Measurements from ENCODE around the gene FLNB.

Gene FLNB

DNA sequence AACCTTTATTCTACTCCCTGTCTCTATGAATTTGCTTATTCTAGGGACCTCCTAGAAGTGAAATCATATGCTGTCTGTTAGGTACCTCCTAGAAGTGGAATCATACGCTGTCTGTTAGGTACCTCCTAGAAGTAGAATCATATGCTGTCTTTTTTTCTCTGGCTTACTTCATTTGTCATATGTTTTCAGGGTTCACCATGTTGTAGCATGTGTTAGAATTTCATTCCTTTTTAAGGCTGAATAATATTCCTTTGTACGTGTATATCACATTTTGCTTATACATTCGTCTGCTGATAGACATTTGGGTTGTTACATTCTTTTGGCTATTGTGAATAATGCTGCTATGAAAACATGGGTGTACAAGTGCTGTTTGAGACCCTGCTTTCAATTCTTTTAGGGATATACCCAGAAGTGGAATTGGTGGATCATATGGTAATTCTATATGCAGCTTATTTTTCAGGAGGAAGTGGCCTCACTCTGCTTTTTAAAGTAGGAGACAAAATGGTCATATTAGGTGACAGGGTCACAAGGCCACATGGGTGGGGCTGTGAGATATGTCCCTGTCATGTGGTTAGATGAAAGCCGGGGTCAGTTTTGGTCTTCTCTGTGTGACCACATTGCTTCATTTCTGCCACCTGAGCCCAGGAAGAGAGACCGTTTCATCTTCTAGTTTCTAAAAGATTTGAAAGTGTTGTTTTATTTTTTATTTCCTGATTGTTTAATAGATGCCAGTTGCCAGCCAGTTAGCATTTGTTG, 76.7 kb downstream of the FLNB start:
- no peak for FAIRE-seq

DNA sequence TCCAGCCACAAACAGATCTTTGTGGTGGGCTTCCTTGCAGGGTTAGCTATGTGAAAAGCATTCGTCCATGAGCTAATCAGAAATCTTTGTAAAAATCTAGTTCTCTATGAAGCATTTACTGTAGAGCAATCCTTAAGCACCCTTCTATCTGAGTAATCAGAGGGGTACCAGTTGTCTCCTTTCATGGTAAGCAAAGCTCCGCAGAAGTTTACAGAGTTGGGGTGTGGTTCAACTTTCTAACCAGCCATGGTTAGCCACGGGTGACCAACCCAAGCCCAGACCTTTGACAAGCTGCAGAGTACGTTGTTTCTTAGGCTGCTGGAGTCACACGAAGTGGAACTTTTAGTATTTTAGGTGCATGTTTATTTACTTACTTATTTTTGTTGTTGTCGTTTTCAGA, 77.4 kb downstream of the FLNB start:
- no peak for FAIRE-seq

DNA sequence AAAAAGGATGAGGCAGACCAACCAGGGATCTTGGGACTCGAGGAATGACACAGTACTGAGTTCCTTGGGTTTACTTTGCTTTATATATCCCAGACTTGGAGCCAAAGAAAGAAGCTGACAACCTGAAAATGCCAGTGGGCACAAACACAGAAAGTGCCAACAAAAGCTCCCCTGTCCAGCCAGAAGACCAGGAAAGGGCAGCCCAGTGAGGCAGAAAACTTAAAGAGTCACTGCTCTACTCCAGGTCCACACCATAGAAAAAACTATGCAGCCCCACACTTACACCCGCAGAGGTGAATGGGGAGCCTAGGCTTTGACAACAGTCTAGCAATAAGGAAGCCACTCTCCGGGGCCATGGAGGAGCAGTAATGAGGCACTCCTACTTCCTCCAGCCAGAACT, 80.3 kb downstream of the FLNB start:
- no peak for FAIRE-seq

DNA sequence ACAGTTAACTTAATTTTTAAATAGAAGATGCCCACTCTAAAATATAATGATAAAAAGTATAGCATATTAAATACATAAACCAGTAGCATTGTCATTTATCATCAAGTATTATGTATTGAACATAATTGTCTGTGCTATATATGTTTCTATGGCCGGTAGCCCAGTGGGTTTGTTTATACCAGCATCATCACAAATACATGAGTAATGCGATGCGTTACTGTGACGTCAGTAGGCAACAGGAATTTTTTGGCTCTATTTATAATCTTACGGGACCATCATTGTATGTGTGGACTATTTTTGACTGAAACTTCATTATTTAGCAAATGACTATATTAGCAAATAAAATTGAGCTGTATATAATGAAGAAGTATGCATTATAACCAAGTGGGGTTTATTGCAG, 82.1 kb downstream of the FLNB start:
- no peak for FAIRE-seq

DNA sequence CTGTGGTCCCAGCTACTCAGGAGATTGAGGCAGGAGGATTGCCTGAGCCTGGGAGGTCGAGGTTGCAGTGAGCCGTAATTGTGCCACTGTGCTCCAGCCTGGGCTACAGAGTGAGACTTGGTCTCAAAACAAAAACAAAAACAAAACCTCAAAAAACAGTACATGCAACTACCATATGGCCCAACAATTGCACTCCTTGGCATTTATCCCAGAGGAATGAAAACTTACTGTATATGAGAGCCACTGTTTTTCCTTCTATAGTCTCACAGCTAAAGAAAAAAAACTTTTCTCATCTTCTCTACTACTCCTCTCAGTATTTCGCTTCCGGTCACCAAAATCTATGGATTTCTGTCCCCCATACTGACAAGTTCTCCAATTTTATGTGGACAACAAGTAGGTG, 84.3 kb downstream of the FLNB start:
- FAIRE-seq = no peak

DNA sequence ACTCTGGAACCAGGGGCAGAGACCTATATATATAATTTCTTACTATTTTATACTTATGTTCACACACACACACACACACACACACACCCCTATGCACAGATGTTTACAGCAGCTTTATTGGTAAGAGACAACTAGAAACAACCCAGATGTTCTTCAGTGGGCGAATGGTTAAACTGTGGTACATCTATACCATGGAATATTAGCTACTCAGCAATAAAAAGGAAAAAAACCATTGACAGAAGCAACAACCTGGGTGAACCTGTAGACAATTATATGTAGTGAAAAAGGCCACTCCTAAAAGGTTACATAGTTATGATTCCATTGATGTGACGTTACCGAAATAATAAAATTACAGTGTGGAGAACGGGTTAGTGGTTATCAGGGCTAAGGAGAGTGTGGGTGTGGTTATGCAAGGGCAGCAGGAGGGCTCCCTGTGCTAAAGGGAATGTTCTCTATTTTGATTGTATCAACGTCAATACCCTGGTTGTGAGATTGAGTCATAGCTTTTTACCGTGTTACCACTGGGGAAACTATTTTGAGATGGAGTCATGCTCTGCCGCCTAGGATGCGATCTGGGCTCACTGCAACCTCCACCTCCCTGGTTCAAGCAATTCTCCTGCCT, 85.5 kb downstream of the FLNB start:
- FAIRE-seq = no peak

DNA sequence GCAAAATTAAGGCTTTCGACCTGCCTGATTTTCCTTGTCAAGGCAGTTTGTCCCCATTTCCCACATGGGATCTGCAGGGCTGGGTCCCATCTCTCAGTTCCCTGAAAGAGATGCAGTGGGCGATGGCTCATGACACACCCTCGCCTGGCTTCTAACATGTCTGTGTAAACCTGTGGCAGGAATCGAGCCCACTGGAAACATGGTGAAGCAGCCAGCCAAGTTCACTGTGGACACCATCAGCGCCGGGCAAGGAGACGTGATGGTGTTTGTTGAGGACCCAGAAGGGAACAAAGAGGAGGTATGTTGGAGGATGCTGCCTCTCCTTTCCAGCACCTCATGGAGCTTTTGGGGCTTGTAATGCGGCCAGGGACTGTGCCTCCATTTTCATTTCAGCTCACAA, 86.4 kb downstream of the FLNB start:
- no peak for FAIRE-seq

DNA sequence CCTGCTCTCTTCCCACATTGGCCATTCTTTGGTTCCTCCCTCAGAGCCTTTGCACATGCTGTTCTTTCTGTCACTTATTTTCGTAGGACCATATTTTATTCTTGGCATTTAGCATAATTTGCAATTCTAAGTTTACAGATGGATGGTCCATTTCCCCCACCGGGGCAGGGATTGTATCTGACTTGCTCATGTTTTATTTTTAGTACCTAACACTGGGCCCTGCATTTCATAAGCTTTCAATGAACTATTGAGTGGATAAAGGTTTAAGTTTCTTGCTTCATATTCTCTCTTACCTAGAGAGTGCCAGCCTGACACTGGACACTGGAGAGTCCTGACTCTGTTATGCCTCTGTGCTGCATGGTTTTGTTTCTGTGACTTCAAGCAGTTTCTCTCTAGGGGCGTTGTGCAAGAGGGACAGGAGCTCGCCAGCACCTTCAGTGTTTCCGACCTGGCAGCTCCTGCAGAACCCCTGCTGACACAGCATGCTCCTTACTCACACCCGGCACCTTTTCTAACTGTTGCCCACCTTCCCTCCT, 87.4 kb downstream of the FLNB start:
- no peak for FAIRE-seq

DNA sequence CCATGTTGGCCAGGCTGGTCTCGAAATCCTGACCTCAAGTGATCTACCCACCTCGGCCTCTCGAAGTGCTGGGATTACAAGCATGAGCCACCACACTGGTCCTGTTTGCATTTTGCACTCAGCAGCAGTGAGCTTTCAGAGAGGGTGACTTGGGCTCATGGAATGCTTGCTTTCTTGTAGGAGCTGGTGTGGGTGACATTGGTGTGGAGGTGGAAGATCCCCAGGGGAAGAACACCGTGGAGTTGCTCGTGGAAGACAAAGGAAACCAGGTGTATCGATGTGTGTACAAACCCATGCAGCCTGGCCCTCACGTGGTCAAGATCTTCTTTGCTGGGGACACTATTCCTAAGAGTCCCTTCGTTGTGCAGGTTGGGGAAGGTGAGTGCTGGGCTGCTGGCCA, 90.3 kb downstream of the FLNB start:
- FAIRE-seq = no peak

DNA sequence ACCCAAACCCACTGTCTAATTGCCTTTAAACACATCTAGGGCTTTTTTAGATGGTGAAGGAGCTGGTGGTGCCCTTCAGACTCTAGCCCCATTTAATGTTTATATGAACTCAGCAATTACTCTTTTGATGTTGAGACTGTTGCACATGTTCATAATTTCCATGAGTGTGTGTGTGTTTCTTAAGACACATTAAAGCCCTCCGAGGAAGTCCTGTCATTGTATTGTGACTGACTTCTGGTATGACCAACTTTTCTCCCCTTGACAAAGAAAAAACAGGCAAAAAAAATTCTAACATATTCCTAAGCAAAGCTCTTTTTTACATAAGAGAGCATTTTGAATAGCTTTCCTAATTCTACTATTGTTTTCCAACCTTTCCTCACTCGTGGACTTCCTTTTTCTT, 91.6 kb downstream of the FLNB start:
- no peak for FAIRE-seq

DNA sequence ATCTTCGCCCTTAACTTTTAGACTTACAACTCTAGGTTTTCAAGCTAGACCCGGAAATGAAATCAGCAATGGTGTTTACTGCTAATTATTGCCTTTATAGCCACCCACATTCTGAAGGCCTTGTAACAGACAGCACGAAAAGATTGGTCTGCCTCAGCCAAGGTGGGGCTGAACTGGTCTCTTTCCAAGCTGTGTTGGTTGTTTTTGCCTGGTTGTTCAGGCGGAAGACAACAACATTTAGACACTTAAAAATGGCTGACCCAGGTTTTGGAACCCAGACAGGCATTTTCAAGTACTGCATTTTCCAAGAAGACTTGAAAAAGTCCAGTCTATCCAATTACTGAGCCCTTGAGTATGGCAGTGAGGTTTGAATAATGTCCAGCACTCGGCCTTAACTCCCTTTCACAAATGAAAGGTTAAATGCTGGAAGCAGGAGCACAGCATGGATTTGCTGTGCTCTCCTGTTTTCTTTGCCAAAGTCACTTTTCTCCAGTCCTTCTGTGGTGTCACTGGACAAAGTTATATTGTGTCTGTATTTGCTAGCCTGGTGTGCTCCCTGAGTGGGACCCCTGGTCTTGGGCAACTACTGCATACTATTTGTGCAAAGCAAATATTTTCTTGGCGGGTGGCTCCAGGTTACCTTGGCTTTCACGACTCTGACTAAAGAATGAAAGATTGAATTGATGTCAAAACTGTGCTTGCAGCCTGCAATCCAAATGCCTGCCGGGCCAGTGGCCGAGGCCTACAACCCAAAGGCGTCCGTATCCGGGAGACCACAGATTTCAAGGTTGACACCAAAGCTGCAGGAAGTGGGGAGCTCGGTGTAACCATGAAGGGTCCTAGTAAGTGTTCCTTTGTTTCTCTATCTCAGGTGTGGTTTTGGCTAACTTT, 93.5 kb downstream of the FLNB start:
- no peak for FAIRE-seq

DNA sequence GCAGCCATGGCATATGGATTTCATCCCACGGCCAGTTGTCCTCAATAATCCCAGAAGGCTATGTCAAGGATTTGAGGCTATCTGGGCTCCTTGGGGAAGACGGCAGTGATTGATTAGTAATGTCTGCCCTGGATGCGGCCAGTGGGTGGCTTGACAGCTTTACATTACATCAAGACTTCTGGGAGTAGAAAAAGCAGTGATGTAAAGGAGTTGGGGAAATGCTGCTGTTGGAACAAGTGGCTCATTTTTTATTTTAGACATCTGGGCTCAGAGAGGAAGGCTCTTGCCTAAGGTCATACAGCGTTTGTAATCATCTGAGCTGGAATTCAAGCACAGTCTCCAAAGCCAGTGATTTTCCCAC, 94.1 kb downstream of the FLNB start:
- no peak for FAIRE-seq

DNA sequence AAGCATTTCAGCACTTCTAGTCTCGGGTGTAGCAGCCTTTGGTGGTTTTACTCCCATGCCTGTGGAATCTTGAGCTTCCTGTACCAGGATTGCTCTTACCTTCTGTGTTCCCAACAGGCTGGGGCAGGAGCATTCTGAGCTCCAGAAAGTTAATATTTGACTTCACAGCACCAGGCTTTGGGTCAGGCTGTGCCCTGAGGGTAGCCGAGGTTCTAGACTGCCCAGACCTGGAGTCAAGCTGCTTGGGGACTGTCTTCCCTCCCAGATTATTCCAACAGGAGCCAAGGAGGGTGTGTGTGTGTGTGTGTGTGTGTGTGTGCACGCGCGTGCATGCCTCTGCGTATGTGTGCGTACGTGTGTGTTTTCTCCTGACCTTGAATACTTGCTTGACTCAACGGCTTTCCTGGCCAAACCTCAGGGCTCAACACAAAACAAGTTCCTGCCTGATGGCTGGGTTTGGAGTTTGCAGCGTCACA, 94.8 kb downstream of the FLNB start:
- FAIRE-seq = no peak

DNA sequence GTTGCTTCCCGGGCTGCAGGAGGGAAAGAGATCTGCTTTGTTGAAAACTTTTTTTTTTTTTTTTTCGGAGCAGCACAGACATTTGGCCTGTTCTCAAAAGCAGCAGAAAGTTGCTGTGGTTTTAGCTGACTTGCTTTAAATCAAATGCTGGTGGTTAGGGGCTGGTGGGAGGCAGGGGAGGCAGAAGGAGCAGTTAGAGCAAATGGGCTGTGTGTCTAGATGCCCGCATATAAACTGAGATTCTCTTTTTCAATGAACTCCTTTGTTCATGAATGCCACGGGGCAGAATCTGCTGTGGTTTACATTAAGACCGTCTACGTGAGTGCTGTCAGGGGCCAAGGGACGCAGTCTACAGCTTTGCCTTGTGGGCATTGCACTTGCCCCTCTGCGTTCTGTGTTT, 95.9 kb downstream of the FLNB start:
- FAIRE-seq = no peak

DNA sequence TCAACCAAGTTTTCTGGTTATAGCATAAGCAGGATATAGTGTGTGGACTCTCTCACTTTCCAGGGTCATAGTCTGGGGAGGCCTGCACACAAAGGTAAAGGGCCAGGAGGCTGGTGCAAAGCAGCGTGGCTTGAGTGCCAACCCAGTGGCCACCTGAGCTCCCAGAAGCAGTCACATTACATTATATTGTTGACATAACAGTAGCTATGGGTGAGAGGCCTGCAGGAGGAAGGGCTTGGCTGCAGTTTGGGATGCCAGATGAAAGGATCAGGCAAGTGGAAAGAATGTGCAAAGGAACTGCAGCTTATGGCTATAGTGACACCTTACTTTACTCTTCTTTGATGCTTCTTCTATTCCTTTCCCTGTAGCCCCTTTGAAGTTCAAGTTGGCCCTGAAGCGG, 96.5 kb downstream of the FLNB start:
- no peak for FAIRE-seq

DNA sequence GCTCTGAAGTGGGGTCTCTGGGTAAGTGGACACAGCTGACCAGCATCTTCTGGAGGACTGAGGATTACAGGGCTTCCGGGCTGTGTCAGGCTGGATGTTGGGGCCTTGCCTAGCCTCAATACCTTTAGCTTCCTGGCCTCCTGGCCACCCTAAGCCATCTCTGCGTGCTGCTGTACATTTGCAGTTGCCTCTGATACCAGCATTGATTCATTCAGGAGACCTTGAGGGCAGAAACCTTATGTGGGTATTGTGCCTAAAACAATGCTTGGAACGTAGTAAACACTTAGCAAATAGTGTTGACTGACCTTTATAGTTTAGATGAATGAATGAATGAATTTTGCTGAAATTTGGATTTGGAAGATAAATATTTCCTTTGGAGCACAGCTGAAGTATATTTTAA, 97.0 kb downstream of the FLNB start:
- no peak for FAIRE-seq

DNA sequence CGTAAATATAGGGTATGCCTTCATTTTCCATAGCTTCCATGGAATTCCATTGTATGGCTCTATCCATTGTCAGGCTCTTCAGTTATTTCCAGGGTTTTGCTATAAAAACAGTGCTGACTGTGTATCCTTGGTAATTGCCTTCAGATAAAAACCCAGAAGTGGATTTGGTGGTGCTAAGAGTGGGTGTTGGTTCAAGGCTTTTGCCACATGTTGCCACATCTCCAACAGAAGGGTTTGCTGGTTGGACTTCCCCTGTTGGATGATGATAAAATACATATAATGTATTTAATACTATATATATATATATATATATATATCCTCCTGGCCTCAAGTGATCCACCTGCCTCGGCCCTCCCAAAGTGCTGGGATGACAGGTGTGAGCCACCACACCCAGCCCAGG, 97.8 kb downstream of the FLNB start:
- FAIRE-seq = no peak

DNA sequence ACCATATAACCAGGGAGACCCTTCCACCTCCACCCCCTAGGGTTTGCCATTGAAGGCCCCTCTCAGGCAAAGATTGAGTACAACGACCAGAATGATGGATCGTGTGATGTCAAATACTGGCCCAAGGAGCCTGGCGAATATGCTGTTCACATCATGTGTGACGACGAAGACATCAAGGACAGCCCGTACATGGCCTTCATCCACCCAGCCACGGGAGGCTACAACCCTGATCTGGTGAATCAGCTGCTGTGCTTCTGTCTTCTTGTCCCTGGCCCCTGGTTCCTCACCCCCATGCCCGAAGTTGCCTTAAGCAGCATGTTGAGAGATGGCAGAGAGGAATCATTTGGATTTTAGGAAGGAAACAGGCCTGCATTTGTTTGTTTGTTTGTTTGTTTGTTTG, 98.4 kb downstream of the FLNB start:
- no peak for FAIRE-seq

DNA sequence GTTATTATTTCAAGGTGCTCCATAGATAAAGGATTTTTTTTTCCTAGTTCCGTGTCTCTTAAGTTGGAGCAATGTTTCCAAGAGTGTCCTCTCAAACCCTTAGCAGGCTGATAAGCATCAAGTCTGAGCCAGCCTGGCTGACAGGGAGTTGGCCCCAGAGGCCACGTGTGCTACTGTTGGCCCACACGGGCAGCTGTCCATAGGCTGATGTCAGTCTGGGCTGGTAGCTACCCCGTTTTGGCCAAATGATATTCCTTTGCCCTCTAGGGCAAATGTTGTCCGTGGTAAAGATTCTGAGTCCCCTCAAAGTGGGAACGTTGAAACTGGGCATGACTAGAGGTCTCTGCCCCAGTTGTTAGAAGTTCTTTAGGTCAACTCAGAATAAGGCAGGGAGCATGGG, 99.4 kb downstream of the FLNB start:
- no peak for FAIRE-seq

DNA sequence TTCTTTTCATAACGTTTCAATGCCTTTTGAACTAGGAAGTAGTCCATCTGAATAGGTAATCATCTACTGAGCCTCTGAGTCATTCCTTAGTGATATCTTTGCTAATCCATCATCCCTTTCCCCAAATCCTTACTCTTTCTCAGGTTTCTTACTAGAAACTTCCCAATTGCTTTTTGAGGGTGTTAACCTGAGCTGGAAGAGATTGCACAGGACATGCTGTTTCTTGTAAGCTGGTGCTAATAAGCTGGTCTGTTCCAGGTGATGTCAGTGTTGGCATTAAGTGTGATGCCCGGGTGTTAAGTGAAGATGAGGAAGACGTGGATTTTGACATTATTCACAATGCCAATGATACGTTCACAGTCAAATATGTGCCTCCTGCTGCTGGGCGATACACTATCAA, 101.5 kb downstream of the FLNB start:
- FAIRE-seq = no peak

DNA sequence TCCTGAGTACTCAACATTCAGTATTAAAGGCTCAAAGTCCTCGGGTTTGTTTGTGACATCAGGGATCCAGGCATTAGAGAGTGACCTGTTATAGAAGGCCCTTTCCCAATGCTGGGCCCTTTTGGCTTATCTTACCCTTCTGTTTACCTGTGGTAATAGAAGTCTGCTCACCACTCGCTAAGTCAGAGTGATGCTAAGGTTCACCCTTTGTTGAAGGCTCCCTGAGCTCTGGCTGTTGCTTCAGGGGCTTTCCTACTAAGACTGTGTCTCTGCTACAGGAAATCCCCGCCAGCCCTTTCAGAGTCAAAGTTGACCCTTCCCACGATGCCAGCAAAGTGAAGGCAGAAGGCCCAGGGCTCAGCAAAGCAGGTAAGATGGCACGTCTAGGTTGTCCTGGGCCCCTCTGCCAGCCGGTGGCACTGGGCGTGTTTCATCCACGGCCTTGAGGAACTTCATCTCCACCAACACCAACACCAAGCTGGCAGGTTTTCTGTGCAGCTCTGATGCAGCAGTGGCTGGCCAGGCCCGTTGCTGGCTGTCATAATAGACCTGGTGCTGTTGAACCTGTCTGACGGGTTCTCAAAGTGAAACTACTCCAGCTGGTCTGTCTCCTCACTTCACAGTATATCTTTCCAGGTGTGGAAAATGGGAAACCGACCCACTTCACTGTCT, 103.4 kb downstream of the FLNB start:
- no peak for FAIRE-seq

DNA sequence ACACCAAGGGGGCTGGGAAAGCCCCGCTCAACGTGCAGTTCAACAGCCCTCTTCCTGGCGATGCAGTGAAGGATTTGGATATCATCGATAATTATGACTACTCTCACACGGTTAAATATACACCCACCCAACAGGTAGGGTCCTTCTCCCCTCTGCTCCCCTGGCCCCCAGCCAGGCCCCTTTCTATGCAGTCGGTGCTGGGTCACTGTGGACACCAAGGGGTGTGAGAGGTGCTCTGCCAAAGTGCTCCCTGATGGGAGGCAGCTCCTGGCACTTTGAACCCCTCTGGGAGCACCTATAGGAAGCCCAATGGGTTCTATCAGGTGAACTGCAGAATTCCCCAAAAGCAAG, 103.9 kb downstream of the FLNB start:
- FAIRE-seq = no peak

DNA sequence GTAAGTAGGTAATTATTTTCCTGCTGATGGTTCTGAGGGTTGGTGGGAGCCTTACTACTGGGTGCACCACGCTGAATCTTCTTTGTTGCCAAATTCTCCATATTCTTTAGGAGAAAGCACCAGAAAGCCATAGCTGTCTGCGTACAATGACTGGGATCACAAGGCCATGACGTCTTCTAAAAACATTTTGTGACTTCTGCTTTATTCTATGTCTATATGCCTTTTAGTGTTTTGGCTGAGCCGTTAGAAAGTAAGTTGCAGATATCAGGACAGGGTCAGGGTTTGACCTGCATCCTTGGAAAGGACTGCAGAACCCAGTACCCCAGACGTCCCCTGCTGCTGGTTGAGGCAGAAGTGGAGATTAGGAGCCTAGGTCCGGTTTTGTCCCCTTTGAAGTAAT, 107.0 kb downstream of the FLNB start:
- no peak for FAIRE-seq

Measured in TTC549 (cell line).